Nephron (organoid): ENCODE results near the gene HBB.

Experiments used
- H3K27ac Mint-ChIP-seq, 3 experiments: 2 replicates each; pipeline ENCODE4 v1.8.0; 2020; ENCODE audit warnings: mixed read lengths in 3 of 3, mild to moderate bottlenecking in 2 of 3, moderate library complexity in 1 of 3
- H3K27me3 Mint-ChIP-seq: 2 replicates; pipeline ENCODE4 v1.8.0; 2021; ENCODE audit warnings: low read depth, mild to moderate bottlenecking, moderate library complexity, mixed read lengths
- H3K36me3 Mint-ChIP-seq: 2 replicates; pipeline ENCODE4 v1.8.0; 2020; ENCODE audit warnings: low read depth, mixed read lengths
- H3K4me1 Mint-ChIP-seq: 2 replicates; pipeline ENCODE4 v1.8.0; 2020; ENCODE audit warnings: mixed read lengths
- H3K4me3 Mint-ChIP-seq, 3 experiments: 2 replicates each; pipeline ENCODE4 v1.8.0; 2020; ENCODE audit warnings: mild to moderate bottlenecking in 3 of 3, mixed read lengths in 3 of 3, moderate library complexity in 2 of 3
- H3K9me3 Mint-ChIP-seq: 2 replicates; pipeline ENCODE4 v1.8.0; 2020; ENCODE audit warnings: mixed read lengths
- CTCF ChIP-seq, 3 experiments: fragments of 200-600 bp; sonication (generic); IDR thresholded peaks; one replicate each; pipeline ENCODE4 v1.5.0; 2021; ENCODE audit warnings: antibody characterized with exemption in 3 of 3; ENCODE audit not compliant: unreplicated experiment in 3 of 3

Gene HBB

GRCh38 chr11:5237420-5237819, 10.5 kb upstream of the HBB start:
- Mint-ChIP-seq H3K27me3 (peaks cover 4% of the 10 kb centered on the region), H3K4me1 (no peaks in the 10 kb centered on the region), H3K9me3 (no peaks in the 10 kb centered on the region), H3K4me3 (no peak overlapping the region), H3K27ac (no peak overlapping the region), H3K36me3 (no peaks in the 10 kb centered on the region)
- no peak for TF ChIP-seq CTCF (IDR thresholded peaks at IDR 0.05; ENCODE audit: unreplicated experiment in 3 of 3)

GRCh38 chr11:5235364-5236095, 8.7 kb upstream of the HBB start:
- Mint-ChIP-seq H3K9me3 (no peaks in the 10 kb centered on the region), H3K27me3 (peaks cover 4% of the 10 kb centered on the region)

GRCh38 chr11:5234381-5234834, 7.5 kb upstream of the HBB start, which contains the start of gene HBD:
Gene HBD, minus strand, starts transcription at chr11:5234483. Its CDS starts 50 bp downstream, at chr11:5234433.
- Mint-ChIP-seq H3K4me1 (no peaks in the 10 kb centered on the region), H3K27me3 (peaks cover 4% of the 10 kb centered on the region), H3K9me3 (no peaks in the 10 kb centered on the region), H3K4me3 (no peak within 1 kb of the TSS), H3K27ac (no peak within 1 kb of the TSS), H3K36me3 (no peaks in the 10 kb centered on the region)
- TF ChIP-seq CTCF (IDR thresholded peaks at IDR 0.05; ENCODE audit: unreplicated experiment in 3 of 3): no peak

More at GRCh38 chr11:5235364-5236095, 8.7 kb upstream of the HBB start:
- no peak overlapping the region for H3K27ac Mint-ChIP-seq
- H3K4me3 Mint-ChIP-seq: no peak overlapping the region
- H3K4me1 Mint-ChIP-seq: no peaks in the 10 kb centered on the region
- no peak for TF ChIP-seq CTCF (IDR thresholded peaks at IDR 0.05; ENCODE audit: unreplicated experiment in 3 of 3)
- H3K36me3 Mint-ChIP-seq: no peaks in the 10 kb centered on the region

- no peak for TF ChIP-seq CTCF (IDR thresholded peaks at IDR 0.05; ENCODE audit: unreplicated experiment in 3 of 3)
- no peaks in the 10 kb centered on the region for H3K9me3 Mint-ChIP-seq
- no peaks in the 10 kb centered on the region for H3K36me3 Mint-ChIP-seq
- H3K4me1 Mint-ChIP-seq: no peaks in the 10 kb centered on the region
- no peak overlapping the region for H3K4me3 Mint-ChIP-seq
- no peak overlapping the region for H3K27ac Mint-ChIP-seq
- H3K27me3 Mint-ChIP-seq: peaks cover 4% of the 10 kb centered on the region
Observed at GRCh38 chr11:5233307-5233706, 6.4 kb upstream of the HBB start.

GRCh38 chr11:5232821-5233220, 6.0 kb upstream of the HBB start:
- no peak overlapping the region for H3K27ac Mint-ChIP-seq
- H3K27me3 Mint-ChIP-seq: peaks cover 4% of the 10 kb centered on the region
- H3K4me1 Mint-ChIP-seq: no peaks in the 10 kb centered on the region
- H3K9me3 Mint-ChIP-seq: no peaks in the 10 kb centered on the region
- H3K4me3 Mint-ChIP-seq: no peak overlapping the region
- no peak for TF ChIP-seq CTCF (IDR thresholded peaks at IDR 0.05; ENCODE audit: unreplicated experiment in 3 of 3)
- no peaks in the 10 kb centered on the region for H3K36me3 Mint-ChIP-seq

- Mint-ChIP-seq H3K27me3 (peaks cover 4% of the 10 kb centered on the region), H3K9me3 (no peaks in the 10 kb centered on the region), H3K4me1 (no peaks in the 10 kb centered on the region), H3K36me3 (no peaks in the 10 kb centered on the region), H3K27ac (no peak overlapping the region), H3K4me3 (no peak overlapping the region)
- no peak for TF ChIP-seq CTCF (IDR thresholded peaks at IDR 0.05; ENCODE audit: unreplicated experiment in 3 of 3)
Observed at GRCh38 chr11:5232176-5232575, 5.3 kb upstream of the HBB start.
